Upper lobe of left lung (tissue), 6 donors: ENCODE measurements around the gene LIPK. TPM values are rescaled to one million over a fixed set of nuclear protein-coding genes. Genes with fewer than 3 reads are reported as not detected.

Source experiments
- ATAC-seq, 2 donors: fragments of 200-7000 bp; cut with Tn5 transposase; one replicate each; pipeline ENCODE4 v1.9.1; 2022; ENCODE audit warnings: mild to moderate bottlenecking in 2 of 2, moderate library complexity in 2 of 2; ENCODE audit not compliant: low FRiP score in 2 of 2
- DNase-seq, 2 donors: peaks; one replicate each; pipeline ENCODE4 v3.0.0-alpha.2; 2019 to 2020
- H3K27ac ChIP-seq, 4 donors: fragments of 200-600 bp; sonication (generic); one replicate each; pipeline ENCODE4 v1.5.1; 2016 to 2019
- H3K27me3 ChIP-seq, 4 donors: fragments of 200-600 bp; sonication (generic); one replicate each; pipeline ENCODE4 v1.5.1; 2017 to 2019
- H3K36me3 ChIP-seq, 4 donors: fragments of 200-600 bp; sonication (generic); one replicate each; pipeline ENCODE4 v1.5.1; 2016 to 2019
- H3K4me1 ChIP-seq, 4 donors: fragments of 200-600 bp; sonication (generic); one replicate each; pipeline ENCODE4 v1.5.1; 2018 to 2019
- H3K4me3 ChIP-seq, 4 donors: fragments of 200-600 bp; sonication (generic); one replicate each; pipeline ENCODE4 v1.5.1; 2017 to 2019; ENCODE audit warnings: mild to moderate bottlenecking in 2 of 4, moderate library complexity in 1 of 4
- H3K9me3 ChIP-seq, 4 donors: fragments of 200-600 bp; sonication (generic); one replicate each; pipeline ENCODE4 v1.5.1; 2018 to 2019
- EP300 ChIP-seq, 4 donors: sonication (generic); formaldehyde crosslinking; IDR thresholded peaks; one replicate each; pipeline ENCODE4 v1.5.1; 2017; ENCODE audit warnings: antibody characterized with exemption in 4 of 4, control low read depth in 2 of 4
- POLR2A ChIP-seq, 4 donors: fragments of 450-650 bp; IDR thresholded peaks; one replicate each; pipeline ENCODE4 v1.5.1; 2016 to 2017; ENCODE audit warnings: antibody characterized with exemption in 4 of 4, mild to moderate bottlenecking in 2 of 4
- POLR2AphosphoS5 ChIP-seq, 2 donors: sonication (generic); formaldehyde crosslinking; IDR thresholded peaks; one replicate each; pipeline ENCODE4 v1.5.1; 2017; ENCODE audit warnings: antibody characterized with exemption in 2 of 2
- WGBS, 2 donors: methylation state at CpG; one replicate each; pipeline ENCODE4 v1.1.5; 2017 to 2018; 5-methylcytosine and 5-hydroxymethylcytosine counted together
- total RNA-seq, 6 donors: library from RNA; depleted of rRNA in 4 of 6; stranded (reverse); fragments of >200 nt in 4 of 6; gene quantifications; one replicate each; pipeline versions ENCODE4 v1.1.0 to v1.2.1, GENCODE V29; 2016 to 2021
- TF ChIP-seq, protein P1 (sequence below), 6 experiments: fragments of 450-650 bp in 4 of 6; fragments of 200-600 bp in 2 of 6; sonication (generic) in 2 of 6; IDR thresholded peaks; one replicate each; pipeline ENCODE4 v1.5.1; 2016 to 2019; ENCODE audit warnings: antibody characterized with exemption in 6 of 6
- donor health status: DM: no; HTN: no; CAD: no; lungs with moderate emphysema.
- donor health status: DM: no; HTN: yes; CAD: no; lungs with severe emphysema.

Gene LIPK
- total RNA-seq, 6 donors from 2014 or later: not detected

DNA sequence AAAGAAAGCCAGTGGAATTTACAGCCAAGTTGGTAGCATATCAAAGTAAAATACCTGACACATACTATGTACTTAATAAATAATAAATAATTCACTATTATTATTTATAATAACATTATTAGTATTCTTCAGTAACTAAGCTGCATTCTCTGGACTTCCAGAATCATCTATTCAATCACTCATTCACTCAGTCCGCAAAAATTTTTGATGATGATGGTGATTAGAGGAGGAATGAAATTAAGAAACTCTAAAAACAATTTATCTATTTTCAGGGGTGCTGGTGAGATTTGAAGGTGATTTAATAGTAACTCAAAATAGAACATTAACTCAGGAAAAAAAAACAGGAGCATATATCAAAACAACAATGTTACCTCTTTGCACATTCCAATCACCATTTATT lies 50.6 kb downstream of the LIPK start:
- DNase-seq: no peak
- 0 to 63% methylated on average over 1 of the region's 1 CpG for WGBS, 2 donors
- no peak for ATAC-seq
- H3K27ac ChIP-seq: no peak overlapping the region
- H3K9me3 ChIP-seq: no peaks in the 10 kb centered on the region
- no peaks in the 10 kb centered on the region for H3K36me3 ChIP-seq
- H3K4me3 ChIP-seq: no peak overlapping the region
- H3K4me1 ChIP-seq: no peaks in the 10 kb centered on the region
- H3K27me3 ChIP-seq: no peaks in the 10 kb centered on the region
- no peak for TF ChIP-seq POLR2A (IDR thresholded peaks at IDR 0.05)
- TF ChIP-seq, protein P1, sequence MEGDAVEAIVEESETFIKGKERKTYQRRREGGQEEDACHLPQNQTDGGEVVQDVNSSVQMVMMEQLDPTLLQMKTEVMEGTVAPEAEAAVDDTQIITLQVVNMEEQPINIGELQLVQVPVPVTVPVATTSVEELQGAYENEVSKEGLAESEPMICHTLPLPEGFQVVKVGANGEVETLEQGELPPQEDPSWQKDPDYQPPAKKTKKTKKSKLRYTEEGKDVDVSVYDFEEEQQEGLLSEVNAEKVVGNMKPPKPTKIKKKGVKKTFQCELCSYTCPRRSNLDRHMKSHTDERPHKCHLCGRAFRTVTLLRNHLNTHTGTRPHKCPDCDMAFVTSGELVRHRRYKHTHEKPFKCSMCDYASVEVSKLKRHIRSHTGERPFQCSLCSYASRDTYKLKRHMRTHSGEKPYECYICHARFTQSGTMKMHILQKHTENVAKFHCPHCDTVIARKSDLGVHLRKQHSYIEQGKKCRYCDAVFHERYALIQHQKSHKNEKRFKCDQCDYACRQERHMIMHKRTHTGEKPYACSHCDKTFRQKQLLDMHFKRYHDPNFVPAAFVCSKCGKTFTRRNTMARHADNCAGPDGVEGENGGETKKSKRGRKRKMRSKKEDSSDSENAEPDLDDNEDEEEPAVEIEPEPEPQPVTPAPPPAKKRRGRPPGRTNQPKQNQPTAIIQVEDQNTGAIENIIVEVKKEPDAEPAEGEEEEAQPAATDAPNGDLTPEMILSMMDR (IDR thresholded peaks at IDR 0.05): no peak
- TF ChIP-seq EP300 (IDR thresholded peaks at IDR 0.05): no peak
- TF ChIP-seq POLR2AphosphoS5 (IDR thresholded peaks at IDR 0.05): no peak

DNA sequence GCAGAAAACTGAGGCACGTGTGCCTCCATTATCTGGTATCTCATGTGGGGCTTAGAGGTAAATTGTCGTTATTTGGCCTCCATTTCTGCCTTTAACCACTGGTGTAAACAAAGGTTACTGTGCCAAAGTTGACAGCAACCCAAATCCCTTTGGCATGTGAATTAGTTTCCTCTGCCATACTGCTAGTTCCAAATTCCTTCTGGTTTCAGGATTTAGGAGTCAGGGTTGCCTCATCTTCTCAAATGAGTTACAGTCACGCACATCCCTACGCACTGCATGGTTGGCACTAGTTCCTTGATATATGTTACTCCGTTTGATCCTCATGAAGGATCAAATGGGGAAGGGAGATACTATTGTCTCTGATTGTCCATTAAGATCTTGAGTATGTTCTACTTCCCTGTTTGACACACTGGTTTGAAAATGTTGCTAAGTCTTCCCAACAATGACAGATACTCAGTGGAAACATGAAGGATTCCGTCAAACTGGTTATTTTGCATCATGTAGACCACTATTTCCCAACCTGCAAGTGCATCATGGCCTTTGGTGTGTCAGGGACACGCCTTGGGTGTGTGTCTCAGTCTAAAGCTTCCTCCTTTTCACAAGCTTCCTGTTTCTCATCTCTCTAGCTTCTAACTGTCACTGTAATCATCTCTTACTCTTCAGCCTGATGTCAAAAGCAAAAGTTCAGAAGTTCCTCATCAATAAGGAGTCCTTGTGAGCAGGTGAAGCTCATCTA lies 53.5 kb downstream of the LIPK start, which contains the start of gene LIPN:
Gene LIPN (plus strand): TSS at position 655 of the 736 bp plus-strand sequence. CDS start 1,386 bp downstream, outside the sequence.
- Histone ChIP-seq H3K9me3 (no peaks in the 10 kb centered on the region), H3K4me3 (no peak within 1 kb of the TSS), H3K27ac (peak within 1 kb of the TSS; percentile 49 to 70 (median 52)), H3K4me1 (no peaks in the 10 kb centered on the region), H3K27me3 (no peaks in the 10 kb centered on the region), H3K36me3 (no peaks in the 10 kb centered on the region)
- ATAC-seq (peak; percentile 78 to 91), DNase-seq (peak in 1 of 2 donors; percentile 56)
- WGBS, 2 donors: 70 to 76% methylated on average over 7 of the region's 7 CpGs
- TF ChIP-seq POLR2AphosphoS5 (IDR thresholded peaks at IDR 0.05): peak; percentile 50 to 84
- TF ChIP-seq POLR2A (IDR thresholded peaks at IDR 0.05): peak in 1 of 4 donors; percentile 28
- TF ChIP-seq, protein P1 (IDR thresholded peaks at IDR 0.05): no peak
- peak; percentile 67 to 81 (median 70) for TF ChIP-seq EP300 (IDR thresholded peaks at IDR 0.05)

DNA sequence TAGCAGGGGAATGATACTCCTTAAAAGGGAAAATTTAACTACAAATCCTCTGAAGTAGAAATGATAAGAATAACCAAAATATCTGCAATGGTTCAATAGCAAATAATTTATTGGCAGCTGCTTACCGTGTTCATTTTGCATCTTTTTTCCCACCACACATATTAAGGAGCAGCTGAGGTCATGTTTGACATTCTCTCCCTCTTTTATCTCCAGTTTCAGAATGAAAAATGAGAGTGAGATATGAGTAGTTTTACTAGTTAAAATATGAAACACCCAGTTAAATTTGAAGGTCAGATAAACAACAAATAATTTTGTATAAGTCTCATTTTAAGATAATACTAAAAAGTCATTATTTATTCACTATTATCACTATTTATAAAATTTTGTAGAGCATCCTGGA lies 56.9 kb downstream of the LIPK start:
- H3K27me3 ChIP-seq: no peaks in the 10 kb centered on the region
- DNase-seq: no peak
- H3K9me3 ChIP-seq: no peaks in the 10 kb centered on the region
- ATAC-seq: no peak
- H3K4me3 ChIP-seq: no peak overlapping the region
- no peaks in the 10 kb centered on the region for H3K4me1 ChIP-seq
- TF ChIP-seq, protein P1 (IDR thresholded peaks at IDR 0.05): no peak
- TF ChIP-seq POLR2A (IDR thresholded peaks at IDR 0.05): no peak
- TF ChIP-seq POLR2AphosphoS5 (IDR thresholded peaks at IDR 0.05): no peak
- no peak for TF ChIP-seq EP300 (IDR thresholded peaks at IDR 0.05)
- no peaks in the 10 kb centered on the region for H3K36me3 ChIP-seq
- 50 to 73% methylated on average over 1 of the region's 1 CpG for WGBS, 2 donors
- no peak overlapping the region for H3K27ac ChIP-seq

DNA sequence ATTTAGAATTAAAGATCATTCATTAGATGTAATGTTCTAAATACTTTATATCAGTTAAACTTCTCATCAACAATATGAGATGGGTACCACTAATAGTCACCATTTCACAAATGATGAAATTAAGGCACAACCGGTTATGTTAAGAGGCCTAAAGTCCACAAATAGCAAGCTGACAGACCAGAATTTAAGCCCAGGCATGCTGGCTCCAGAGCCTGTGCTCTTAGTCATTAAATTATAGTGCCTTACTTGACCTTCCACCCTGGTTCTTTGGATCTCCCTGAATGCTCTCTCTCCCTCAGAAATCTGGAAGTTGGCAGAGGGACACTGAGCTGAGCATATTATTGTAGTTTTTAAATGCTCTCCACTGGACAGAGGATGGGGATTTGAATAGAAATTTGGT lies 57.4 kb downstream of the LIPK start:
- Histone ChIP-seq H3K27ac (no peak overlapping the region), H3K27me3 (no peaks in the 10 kb centered on the region), H3K4me1 (no peaks in the 10 kb centered on the region), H3K4me3 (no peak overlapping the region), H3K9me3 (no peaks in the 10 kb centered on the region), H3K36me3 (no peaks in the 10 kb centered on the region)
- 54 to 57% methylated on average over 1 of the region's 1 CpG for WGBS, 2 donors
- ATAC-seq (no peak), DNase-seq (no peak)
- TF ChIP-seq POLR2AphosphoS5 (IDR thresholded peaks at IDR 0.05) (no peak), EP300 (IDR thresholded peaks at IDR 0.05) (no peak), POLR2A (IDR thresholded peaks at IDR 0.05) (no peak)
- TF ChIP-seq, protein P1 (IDR thresholded peaks at IDR 0.05): no peak

DNA sequence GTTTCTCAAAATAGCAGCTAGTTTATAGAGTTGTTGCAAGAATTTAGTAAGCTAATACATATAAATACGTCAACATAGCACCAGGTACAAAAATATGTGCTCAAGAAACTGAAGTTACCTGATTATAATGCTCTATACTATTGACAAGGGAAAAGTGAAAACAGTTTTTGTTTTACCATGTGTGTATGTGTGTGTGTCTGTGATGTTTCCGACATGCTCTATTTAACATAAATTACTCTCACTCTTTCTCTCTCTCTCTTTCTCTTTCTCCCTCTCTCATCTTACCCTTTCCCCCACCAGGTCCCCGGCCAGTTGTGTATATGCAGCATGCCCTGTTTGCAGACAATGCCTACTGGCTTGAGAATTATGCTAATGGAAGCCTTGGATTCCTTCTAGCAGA lies 58.1 kb downstream of the LIPK start:
- TF ChIP-seq, protein P1 (IDR thresholded peaks at IDR 0.05): no peak
- TF ChIP-seq POLR2AphosphoS5 (IDR thresholded peaks at IDR 0.05) (no peak), POLR2A (IDR thresholded peaks at IDR 0.05) (no peak), EP300 (IDR thresholded peaks at IDR 0.05) (no peak)
- Histone ChIP-seq H3K27me3 (no peaks in the 10 kb centered on the region), H3K36me3 (no peaks in the 10 kb centered on the region), H3K4me3 (no peak overlapping the region), H3K4me1 (no peaks in the 10 kb centered on the region), H3K27ac (no peak overlapping the region), H3K9me3 (no peaks in the 10 kb centered on the region)
- 85 to 91% methylated on average over 3 of the region's 3 CpGs for WGBS, 2 donors
- ATAC-seq (no peak), DNase-seq (no peak)
